ENCODE results near the gene PIPOX.

Gene PIPOX

DNA sequence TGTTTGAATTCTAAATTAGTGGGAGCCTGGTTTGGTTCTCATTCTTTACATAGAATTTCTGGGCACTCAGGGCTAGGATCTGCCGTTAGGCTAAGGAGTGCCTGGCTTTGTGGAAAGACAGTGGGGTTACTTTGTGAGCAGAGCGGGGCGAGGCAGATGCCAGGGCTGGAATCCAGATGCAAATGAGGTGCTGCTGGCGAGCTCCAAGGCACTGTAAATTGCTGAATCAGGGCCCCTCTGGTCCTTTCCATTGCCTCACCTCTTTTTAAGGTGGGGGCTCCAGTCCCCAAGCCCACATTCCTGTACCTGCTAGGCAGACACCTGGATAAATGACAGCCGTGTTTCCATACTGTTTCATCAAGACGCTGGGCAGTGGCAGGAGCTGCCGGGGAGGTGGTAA, 33.8 kb downstream of the PIPOX start:
- DNase-seq (ENCODE audit: low read depth), result no peak
- no peak overlapping the region for H3K4me3 ChIP-seq (ENCODE audit: low read depth, low read length)
- TF ChIP-seq, protein P1, sequence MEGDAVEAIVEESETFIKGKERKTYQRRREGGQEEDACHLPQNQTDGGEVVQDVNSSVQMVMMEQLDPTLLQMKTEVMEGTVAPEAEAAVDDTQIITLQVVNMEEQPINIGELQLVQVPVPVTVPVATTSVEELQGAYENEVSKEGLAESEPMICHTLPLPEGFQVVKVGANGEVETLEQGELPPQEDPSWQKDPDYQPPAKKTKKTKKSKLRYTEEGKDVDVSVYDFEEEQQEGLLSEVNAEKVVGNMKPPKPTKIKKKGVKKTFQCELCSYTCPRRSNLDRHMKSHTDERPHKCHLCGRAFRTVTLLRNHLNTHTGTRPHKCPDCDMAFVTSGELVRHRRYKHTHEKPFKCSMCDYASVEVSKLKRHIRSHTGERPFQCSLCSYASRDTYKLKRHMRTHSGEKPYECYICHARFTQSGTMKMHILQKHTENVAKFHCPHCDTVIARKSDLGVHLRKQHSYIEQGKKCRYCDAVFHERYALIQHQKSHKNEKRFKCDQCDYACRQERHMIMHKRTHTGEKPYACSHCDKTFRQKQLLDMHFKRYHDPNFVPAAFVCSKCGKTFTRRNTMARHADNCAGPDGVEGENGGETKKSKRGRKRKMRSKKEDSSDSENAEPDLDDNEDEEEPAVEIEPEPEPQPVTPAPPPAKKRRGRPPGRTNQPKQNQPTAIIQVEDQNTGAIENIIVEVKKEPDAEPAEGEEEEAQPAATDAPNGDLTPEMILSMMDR (conservative IDR thresholded peaks at IDR 0.05; ENCODE audit: low read depth, low read length), result no peak

DNA sequence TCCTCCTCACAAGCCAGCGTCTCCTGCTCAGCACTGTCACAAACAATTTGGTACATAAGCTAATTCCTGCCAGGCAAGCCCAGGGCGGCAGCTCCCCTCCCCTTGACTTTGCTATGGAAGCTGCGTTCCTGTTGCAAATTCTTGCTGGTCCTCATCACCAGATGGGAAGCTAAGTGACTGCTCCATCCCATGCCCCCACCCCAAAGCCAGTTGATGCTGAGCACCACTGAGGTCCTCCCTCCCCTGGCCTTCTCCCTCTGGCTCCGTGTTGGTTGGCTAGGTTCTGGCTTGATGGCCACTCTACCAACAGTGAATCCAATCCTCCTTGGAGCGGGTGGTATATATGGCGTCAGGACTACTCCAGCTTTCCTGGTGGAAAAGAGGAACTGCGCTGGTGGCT, 34.4 kb downstream of the PIPOX start:
- H3K4me3 ChIP-seq (ENCODE audit: low read depth, low read length), result no peak overlapping the region
- no peak for DNase-seq (ENCODE audit: low read depth)
- TF ChIP-seq, protein P1 (conservative IDR thresholded peaks at IDR 0.05; ENCODE audit: low read depth, low read length), result no peak

DNA sequence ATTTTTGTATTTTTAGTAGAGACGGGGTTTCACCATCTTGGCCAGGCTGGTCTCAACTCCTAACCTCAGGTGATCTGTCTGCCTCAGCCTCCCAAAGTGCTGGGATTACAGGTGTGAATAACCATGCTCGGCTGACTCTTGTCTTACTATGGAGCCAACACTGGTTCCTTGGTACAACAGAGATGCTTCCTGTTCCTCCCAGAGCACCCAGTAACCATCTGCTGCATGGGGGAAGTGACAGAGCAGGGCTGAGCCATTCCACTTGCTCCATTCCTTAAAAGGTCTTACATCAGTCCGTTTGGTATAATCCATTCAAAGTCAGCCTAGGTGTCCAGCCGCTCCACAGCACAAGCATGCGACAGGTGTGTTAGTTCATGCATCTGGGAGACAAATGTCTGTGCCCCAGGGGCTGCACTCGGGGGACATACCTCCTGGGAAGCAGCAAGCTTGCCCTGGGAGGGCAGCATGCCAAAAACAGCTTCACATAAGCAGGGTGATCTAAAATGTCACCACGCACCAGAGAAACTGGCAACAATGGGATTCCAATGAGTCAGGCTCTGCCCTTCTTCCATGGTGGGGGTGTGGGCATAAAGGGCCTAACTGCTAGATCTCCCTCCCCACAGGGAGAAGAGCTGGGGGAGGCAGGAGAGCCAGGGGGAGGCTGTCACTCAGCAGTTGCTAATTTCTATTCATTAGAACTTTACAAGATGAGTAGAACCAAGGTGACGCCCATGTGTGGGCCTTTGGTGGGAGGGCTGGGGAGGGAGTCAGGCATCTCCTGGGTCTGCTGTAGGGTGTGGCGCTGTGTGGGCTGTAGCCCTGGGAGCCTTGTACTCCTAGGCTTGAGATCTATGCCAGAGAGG, 35.5 kb downstream of the PIPOX start:
- TF ChIP-seq, protein P1 (conservative IDR thresholded peaks at IDR 0.05; ENCODE audit: low read depth, low read length), result no peak
- peak; percentile 5 for DNase-seq (ENCODE audit: low read depth)
- no peak overlapping the region for H3K4me3 ChIP-seq (ENCODE audit: low read depth, low read length)

DNA sequence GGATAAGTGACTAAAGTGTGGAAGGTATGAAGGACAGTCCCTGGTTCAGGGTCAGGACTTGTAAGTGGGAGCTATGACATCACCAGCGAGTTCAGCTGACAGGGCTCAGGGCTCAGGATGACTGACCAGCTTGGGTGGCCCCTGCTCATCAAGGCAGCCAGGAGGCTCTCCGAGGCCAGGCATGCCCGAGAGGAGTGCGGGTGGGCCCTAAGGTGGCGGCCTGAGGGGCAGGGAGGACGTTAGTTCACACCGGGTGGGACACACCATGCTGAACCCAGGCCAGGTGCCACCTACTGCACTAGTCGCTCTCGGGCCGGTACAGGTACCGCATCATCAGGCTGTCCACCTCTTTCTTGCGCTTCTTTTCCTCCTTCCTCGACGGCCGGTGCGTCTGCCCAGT, 36.5 kb downstream of the PIPOX start:
- TF ChIP-seq, protein P1 (conservative IDR thresholded peaks at IDR 0.05; ENCODE audit: low read depth, low read length), result no peak
- no peak overlapping the region for H3K4me3 ChIP-seq (ENCODE audit: low read depth, low read length)
- no peak for DNase-seq (ENCODE audit: low read depth)

DNA sequence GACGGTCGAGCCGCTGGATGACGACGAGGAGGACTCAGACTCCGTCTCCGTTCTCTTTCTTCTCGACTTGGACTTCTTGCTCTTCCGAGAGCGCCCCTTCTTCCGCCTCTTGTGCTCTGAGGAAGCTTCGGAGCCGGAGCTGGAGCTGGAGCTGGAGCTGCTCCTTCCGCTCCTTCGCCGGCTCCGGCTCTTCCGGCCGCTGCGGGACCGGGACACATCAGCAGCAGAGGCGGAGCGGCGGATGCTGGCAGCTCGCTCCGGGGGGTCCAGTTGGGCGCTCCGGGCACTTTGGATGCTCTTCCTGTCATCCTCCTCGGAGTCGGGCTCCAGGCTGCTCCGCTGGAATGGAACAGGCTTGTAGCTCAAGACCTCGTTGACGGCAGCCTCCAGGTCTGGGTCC, 36.9 kb downstream of the PIPOX start:
- DNase-seq (ENCODE audit: low read depth), result no peak
- no peak overlapping the region for H3K4me3 ChIP-seq (ENCODE audit: low read depth, low read length)
- TF ChIP-seq, protein P1 (conservative IDR thresholded peaks at IDR 0.05; ENCODE audit: low read depth, low read length), result no peak

DNA sequence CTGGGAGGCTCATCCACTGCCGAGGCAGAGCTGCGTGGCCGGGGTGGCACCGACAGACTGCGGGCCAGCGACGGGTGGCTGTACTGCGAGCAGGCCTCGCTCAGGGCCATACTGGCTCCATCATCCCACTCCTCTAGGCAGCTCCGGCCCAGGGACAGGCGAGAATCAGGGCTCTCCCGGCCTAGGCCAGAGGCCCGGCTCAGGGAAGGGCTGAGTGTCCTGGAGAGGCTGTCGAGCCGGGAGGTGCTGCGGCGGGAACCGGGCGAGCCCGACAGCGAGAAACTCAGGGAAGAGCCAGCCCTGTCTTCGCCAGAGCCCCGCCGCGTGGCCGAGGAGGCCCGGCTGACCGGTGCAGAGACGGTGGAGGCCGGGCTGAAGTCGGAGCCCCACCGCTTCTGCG, 37.4 kb downstream of the PIPOX start:
- no peak overlapping the region for H3K4me3 ChIP-seq (ENCODE audit: low read depth, low read length)
- no peak for DNase-seq (ENCODE audit: low read depth)

More for the DNA sequence above, 37.4 kb downstream of the PIPOX start:
- TF ChIP-seq, protein P1 (conservative IDR thresholded peaks at IDR 0.05; ENCODE audit: low read depth, low read length), result no peak
